ENCODE measurements around the gene ITGB3BP. TPM values are rescaled to one million over a fixed set of nuclear protein-coding genes. Genes with fewer than 3 reads are reported as not detected.

The ITGB3BP gene
- total and polyA plus RNA-seq, 2 of the 8 experiments (the other 6 are each of a cell fraction or from before 2014, with no cell fraction given) = 17.6 to 49.1 TPM

DNA sequence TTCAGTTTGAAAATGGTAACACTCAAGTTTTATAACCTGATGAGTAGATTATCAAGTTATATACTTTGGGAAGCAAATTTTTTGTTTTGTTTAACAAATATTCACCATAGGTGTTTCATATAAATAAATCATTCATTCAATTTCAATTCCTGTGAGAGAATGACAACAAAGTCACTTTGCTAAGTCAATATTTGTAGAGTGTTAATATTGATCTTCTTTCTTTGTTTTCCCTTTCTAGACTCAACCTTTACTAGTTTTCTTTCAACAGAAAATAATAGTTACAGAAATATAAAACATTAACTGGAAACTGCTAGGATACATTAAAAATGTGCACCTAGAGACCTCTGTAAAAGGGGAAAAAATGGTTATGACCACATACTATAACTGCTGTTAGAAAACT lies 11.4 kb upstream of the ITGB3BP start:
- Histone ChIP-seq H2AK5ac (ENCODE audit: low read depth, low read length) (no peak overlapping the region), H2AFZ (ENCODE audit: low read length) (no peak overlapping the region), H3K4ac (replicated peaks; ENCODE audit: insufficient read length, low read depth, low read length) (no peak overlapping the region), H3K79me1 (ENCODE audit: low read depth, low read length) (no peaks in the 10 kb centered on the region), H4K8ac (ENCODE audit: extremely low read depth, insufficient read depth, low read length) (no peak overlapping the region), H3K56ac (replicated peaks; ENCODE audit: insufficient read length, low read depth, low read length) (no peak overlapping the region), H4K20me1 (replicated peaks in 1 of 2; ENCODE audit: control insufficient read depth in 1 of 2, insufficient read depth in 2 of 2, low read length in 2 of 2) (no peaks in the 10 kb centered on the region), H3K4me2 (ENCODE audit: insufficient read depth in 1 of 2, low read depth in 2 of 2, low read length in 2 of 2) (no peak overlapping the region), H3K4me1 (replicated peaks in 1 of 4; ENCODE audit: control insufficient read depth in 3 of 4, insufficient read depth in 4 of 4, low read length in 3 of 4) (peaks cover 0 to 4% (median 1%) of the 10 kb centered on the region in 4 experiments; a peak in 2 of 7 replicates), H2BK20ac (ENCODE audit: low read length) (no peak overlapping the region), H3K9me3 (ENCODE audit: insufficient read depth in 2 of 2, low read depth in 1 of 2, low read length in 1 of 2) (no peaks in the 10 kb centered on the region), H3K27ac (ENCODE audit: low read depth, low read length) (no peak overlapping the region), H4K5ac (ENCODE audit: insufficient read length, low read depth, low read length) (no peak overlapping the region), H2BK120ac (replicated peaks; ENCODE audit: low read depth, low read length) (no peak overlapping the region), H3K23ac (ENCODE audit: insufficient read length) (no peak overlapping the region), H2BK5ac (ENCODE audit: low read depth, low read length) (no peak overlapping the region), H3K27me3 (replicated peaks in 1 of 4; ENCODE audit: control insufficient read depth in 3 of 4, extremely low read depth in 1 of 4, insufficient read depth in 3 of 4, low read length in 3 of 4) (no peaks in the 10 kb centered on the region), H3K36me3 (ENCODE audit: control insufficient read depth in 2 of 4, insufficient read depth in 4 of 4, low read length in 3 of 4) (no peaks in the 10 kb centered on the region), H2BK12ac (ENCODE audit: low read depth, low read length) (no peak overlapping the region), H3K4me3 (ENCODE audit: extremely low read depth in 1 of 4, insufficient read depth in 2 of 4, low read depth in 3 of 4, low read length in 4 of 4) (no peak overlapping the region), H3K79me2 (ENCODE audit: control insufficient read depth in 1 of 2, insufficient read depth in 2 of 2, low read length in 2 of 2) (no peaks in the 10 kb centered on the region), H4K91ac (replicated peaks; ENCODE audit: insufficient read length, low read length) (no peak overlapping the region), H3K14ac (ENCODE audit: insufficient read length) (no peak overlapping the region), H3K23me2 (ENCODE audit: low read depth, low read length) (no peaks in the 10 kb centered on the region), H2BK15ac (ENCODE audit: low read length) (no peak overlapping the region), H3K9ac (replicated peaks in 1 of 4; ENCODE audit: extremely low read depth in 1 of 4, low read depth in 3 of 4, low read length in 3 of 4) (no peak overlapping the region), H3K18ac (ENCODE audit: extremely low read depth, low read length) (no peak overlapping the region)
- ChIA-PET CTCF (ENCODE audit: partially characterized antibody) (no interaction called here), POLR2A (ENCODE audit: partially characterized antibody) (no interaction called here)
- DNase-seq (ENCODE audit: low read depth in 1 of 2, low spot score in 2 of 2) = no peak
- no peak for FAIRE-seq
- TF ChIP-seq POLR2A (IDR thresholded peaks at IDR 0.05; ENCODE audit: control extremely low read depth in 1 of 2, low read depth in 2 of 2, low read length in 2 of 2) (no peak), CTCF (IDR thresholded peaks at IDR 0.05; ENCODE audit: control extremely low read depth in 1 of 3, insufficient read depth in 1 of 3, low read depth in 1 of 3, low read length in 3 of 3) (no peak), CBX8 (IDR thresholded peaks at IDR 0.05; ENCODE audit: borderline replicate concordance, low read depth, low read length) (no peak), CHD2 (IDR thresholded peaks at IDR 0.05; ENCODE audit: low read length) (no peak), CTBP2 (IDR thresholded peaks at IDR 0.05; ENCODE audit: borderline replicate concordance, insufficient read depth, insufficient read length, low read length) (no peak), YY1 (IDR thresholded peaks at IDR 0.05; ENCODE audit: low read depth, low read length) (no peak), EZH2 (IDR thresholded peaks at IDR 0.05; ENCODE audit: low read depth, low read length, severe bottlenecking) (no peak)

Measured in H1 (cell line).